ENCODE data around the gene NUP210. TPM values are rescaled to one million over a fixed set of nuclear protein-coding genes. Genes with fewer than 3 reads are reported as not detected.

NUP210 gene
- total RNA-seq, 1 experiment from 2014 or later: 11.4 TPM

DNA sequence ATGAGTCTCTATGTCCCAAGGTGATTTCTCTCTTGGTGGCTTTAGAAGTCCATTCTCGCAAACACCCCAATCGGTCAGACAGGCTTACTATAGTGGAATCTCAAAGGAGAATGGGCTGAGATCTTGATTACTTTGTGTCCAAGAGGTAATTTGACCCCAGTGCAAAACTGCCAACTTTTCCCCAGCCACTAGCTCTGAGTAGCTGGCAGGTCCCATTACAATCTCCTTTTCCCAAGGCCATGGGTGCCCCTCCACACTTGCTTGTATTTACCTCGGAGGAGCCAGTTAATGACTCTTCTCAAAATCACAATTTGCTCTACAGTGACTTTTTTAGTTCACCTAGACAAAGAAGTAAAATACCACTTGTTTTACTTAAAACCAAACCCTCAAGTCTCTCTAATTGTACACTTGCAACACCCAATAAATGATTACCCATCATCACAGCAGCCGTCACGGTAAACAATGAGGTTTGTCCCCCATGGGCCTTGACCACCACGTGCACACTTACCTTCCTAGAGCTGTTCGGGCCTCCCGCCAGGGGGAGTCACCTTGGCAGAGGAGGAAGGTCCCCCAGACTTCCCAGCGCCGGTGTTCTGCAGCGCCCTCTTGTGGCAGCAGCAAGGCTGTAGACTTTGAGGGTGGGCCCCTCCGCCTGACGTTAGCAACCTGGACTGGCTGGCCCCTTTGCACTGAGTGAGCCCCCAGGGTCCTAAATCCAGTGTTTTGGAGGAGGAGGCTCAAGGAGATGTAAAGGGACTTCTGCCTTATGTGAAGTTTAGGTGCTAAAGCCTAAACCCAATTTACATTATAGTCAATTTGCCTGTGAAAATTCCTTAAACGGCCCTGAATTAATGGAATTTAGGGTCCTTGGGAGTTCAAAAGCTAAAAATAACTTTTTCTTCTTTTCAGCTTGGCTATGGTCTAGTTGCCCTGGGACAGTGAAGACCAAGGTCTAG, 41.3 kb upstream of the NUP210 start:
- H3K4me3 ChIP-seq (ENCODE audit: low read depth, low read length, poor library complexity, severe bottlenecking): no peak overlapping the region
- no TSS peak for BruUV-seq (replicated peaks)
- no peak overlapping the region for H3K27ac ChIP-seq (ENCODE audit: low read depth, low read length, poor library complexity, severe bottlenecking)
- H3K36me3 ChIP-seq (ENCODE audit: insufficient read depth, low read length, poor library complexity, severe bottlenecking): no peaks in the 10 kb centered on the region
- TF ChIP-seq, protein P1, sequence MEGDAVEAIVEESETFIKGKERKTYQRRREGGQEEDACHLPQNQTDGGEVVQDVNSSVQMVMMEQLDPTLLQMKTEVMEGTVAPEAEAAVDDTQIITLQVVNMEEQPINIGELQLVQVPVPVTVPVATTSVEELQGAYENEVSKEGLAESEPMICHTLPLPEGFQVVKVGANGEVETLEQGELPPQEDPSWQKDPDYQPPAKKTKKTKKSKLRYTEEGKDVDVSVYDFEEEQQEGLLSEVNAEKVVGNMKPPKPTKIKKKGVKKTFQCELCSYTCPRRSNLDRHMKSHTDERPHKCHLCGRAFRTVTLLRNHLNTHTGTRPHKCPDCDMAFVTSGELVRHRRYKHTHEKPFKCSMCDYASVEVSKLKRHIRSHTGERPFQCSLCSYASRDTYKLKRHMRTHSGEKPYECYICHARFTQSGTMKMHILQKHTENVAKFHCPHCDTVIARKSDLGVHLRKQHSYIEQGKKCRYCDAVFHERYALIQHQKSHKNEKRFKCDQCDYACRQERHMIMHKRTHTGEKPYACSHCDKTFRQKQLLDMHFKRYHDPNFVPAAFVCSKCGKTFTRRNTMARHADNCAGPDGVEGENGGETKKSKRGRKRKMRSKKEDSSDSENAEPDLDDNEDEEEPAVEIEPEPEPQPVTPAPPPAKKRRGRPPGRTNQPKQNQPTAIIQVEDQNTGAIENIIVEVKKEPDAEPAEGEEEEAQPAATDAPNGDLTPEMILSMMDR (conservative IDR thresholded peaks at IDR 0.05; ENCODE audit: low read depth, low read length): peak; percentile 95
- no peak for TF ChIP-seq EZH2 (IDR thresholded peaks at IDR 0.05; ENCODE audit: borderline replicate concordance, low read depth, low read length, poor library complexity, severe bottlenecking)
- no peaks in the 10 kb centered on the region for H3K27me3 ChIP-seq (replicated peaks; ENCODE audit: insufficient read depth, low read depth, low read length, poor library complexity)
- DNase-seq (ENCODE audit: low spot score): peak; percentile 76
- intact Hi-C loops (cut with micrococcal nuclease; ENCODE audit: unreplicated experiment): loop anchor here (1.0 kb wide), 1 partner anchor 369 kb away; no protein-coding TSS in a partner anchor
- no peaks in the 10 kb centered on the region for H3K4me1 ChIP-seq (ENCODE audit: insufficient read depth, low read length, poor library complexity, severe bottlenecking)
- CTCF ChIA-PET: interaction anchor here (0.6 kb wide), 1 partner anchor 12 kb away, joined by 4 read pairs; no protein-coding TSS in a partner anchor
- H3K9me3 ChIP-seq (ENCODE audit: low read depth, low read length, poor library complexity, severe bottlenecking): no peaks in the 10 kb centered on the region
- POLR2A ChIA-PET (ENCODE audit: low non-redundant PET): no interaction called here

DNA sequence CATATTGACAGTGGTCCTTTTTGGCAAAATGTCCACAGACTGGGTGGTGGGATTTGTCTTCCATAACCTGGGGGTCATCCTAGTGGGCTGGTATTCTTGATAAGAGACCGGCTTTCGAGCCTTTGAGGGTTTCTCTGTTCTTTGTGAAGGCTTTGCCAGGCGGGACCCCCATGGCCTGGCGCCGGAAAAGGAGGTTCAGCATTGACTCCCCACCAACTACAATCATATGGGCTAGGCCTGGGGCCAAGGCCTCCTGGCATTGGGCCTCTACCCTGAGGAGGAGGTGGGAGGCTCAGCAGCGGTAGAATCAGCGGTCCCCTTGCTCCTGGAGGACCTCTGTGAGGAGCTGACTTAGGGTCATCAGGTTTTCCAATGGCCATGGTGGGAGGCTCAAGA, 40.2 kb upstream of the NUP210 start:
- CTCF ChIA-PET: no interaction called here
- POLR2A ChIA-PET (ENCODE audit: low non-redundant PET): no interaction called here

DNA sequence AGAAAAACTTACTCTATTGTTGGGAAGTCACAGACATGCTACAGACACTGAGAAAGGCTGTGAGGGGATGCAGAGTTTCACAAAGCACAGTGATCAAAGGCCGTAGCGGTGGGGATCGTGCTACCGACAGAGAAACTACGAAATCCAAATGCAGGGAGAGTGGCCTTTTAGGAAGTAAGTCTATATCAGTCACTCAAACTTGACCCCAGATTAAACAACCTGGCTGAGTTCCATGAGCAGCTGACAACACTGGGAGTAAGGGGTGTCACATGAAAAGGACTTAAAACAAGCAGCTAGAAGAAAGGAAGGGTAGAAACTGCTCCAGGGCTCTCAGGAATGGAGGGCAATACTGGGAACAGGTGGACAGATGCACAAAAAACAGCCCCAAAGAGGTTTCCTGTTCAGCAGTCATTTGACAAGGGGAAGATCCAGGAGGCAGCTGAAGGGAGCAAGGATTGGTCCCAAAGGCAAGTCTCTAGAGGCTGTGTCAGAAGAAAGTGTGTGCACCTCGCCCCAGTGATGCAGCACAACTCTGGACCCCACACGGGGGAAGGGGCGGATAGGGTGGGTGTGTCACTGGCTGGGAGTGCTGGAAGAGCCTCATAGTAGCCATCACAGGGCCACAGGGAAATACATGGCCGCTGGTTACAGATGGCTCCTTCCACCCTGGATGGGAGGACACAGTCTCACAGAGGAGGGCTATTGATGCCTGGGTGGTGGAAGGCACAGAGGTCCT, 39.7 kb upstream of the NUP210 start:
- Histone ChIP-seq H3K36me3 (ENCODE audit: insufficient read depth, low read length, poor library complexity, severe bottlenecking) (no peaks in the 10 kb centered on the region), H3K9me3 (ENCODE audit: low read depth, low read length, poor library complexity, severe bottlenecking) (no peaks in the 10 kb centered on the region), H3K27ac (ENCODE audit: low read depth, low read length, poor library complexity, severe bottlenecking) (no peak overlapping the region), H3K4me3 (ENCODE audit: low read depth, low read length, poor library complexity, severe bottlenecking) (no peak overlapping the region), H3K4me1 (ENCODE audit: insufficient read depth, low read length, poor library complexity, severe bottlenecking) (no peaks in the 10 kb centered on the region), H3K27me3 (replicated peaks; ENCODE audit: insufficient read depth, low read depth, low read length, poor library complexity) (no peaks in the 10 kb centered on the region)
- ChIA-PET CTCF (no interaction called here), POLR2A (ENCODE audit: low non-redundant PET) (no interaction called here)
- DNase-seq (ENCODE audit: low spot score): no peak
- TF ChIP-seq EZH2 (IDR thresholded peaks at IDR 0.05; ENCODE audit: borderline replicate concordance, low read depth, low read length, poor library complexity, severe bottlenecking): no peak
- TF ChIP-seq, protein P1 (conservative IDR thresholded peaks at IDR 0.05; ENCODE audit: low read depth, low read length): no peak
- no TSS peak for BruUV-seq (replicated peaks)
- intact Hi-C loops (cut with micrococcal nuclease; ENCODE audit: unreplicated experiment): no loop called here

More for the DNA sequence above, 40.2 kb upstream of the NUP210 start:
- TF ChIP-seq, protein P1 (conservative IDR thresholded peaks at IDR 0.05; ENCODE audit: low read depth, low read length): no peak
- no peak for TF ChIP-seq EZH2 (IDR thresholded peaks at IDR 0.05; ENCODE audit: borderline replicate concordance, low read depth, low read length, poor library complexity, severe bottlenecking)
- DNase-seq (ENCODE audit: low spot score): no peak
- H3K27ac ChIP-seq (ENCODE audit: low read depth, low read length, poor library complexity, severe bottlenecking): no peak overlapping the region
- no peaks in the 10 kb centered on the region for H3K36me3 ChIP-seq (ENCODE audit: insufficient read depth, low read length, poor library complexity, severe bottlenecking)
- intact Hi-C loops (cut with micrococcal nuclease; ENCODE audit: unreplicated experiment): no loop called here
- BruUV-seq (replicated peaks): no TSS peak
- no peaks in the 10 kb centered on the region for H3K4me1 ChIP-seq (ENCODE audit: insufficient read depth, low read length, poor library complexity, severe bottlenecking)
- no peak overlapping the region for H3K4me3 ChIP-seq (ENCODE audit: low read depth, low read length, poor library complexity, severe bottlenecking)
- H3K27me3 ChIP-seq (replicated peaks; ENCODE audit: insufficient read depth, low read depth, low read length, poor library complexity): no peaks in the 10 kb centered on the region
- no peaks in the 10 kb centered on the region for H3K9me3 ChIP-seq (ENCODE audit: low read depth, low read length, poor library complexity, severe bottlenecking)

Measured in A673 (cell line).